Kidney capillary endothelial cell (primary cell): ENCODE measurements around the gene CTNNA3.

ENCODE experiments used
- DNase-seq: peaks from one replicate; pipeline ENCODE4 v3.0.0-alpha.2; 2018; ENCODE audit warnings: low spot score

The CTNNA3 gene

DNA sequence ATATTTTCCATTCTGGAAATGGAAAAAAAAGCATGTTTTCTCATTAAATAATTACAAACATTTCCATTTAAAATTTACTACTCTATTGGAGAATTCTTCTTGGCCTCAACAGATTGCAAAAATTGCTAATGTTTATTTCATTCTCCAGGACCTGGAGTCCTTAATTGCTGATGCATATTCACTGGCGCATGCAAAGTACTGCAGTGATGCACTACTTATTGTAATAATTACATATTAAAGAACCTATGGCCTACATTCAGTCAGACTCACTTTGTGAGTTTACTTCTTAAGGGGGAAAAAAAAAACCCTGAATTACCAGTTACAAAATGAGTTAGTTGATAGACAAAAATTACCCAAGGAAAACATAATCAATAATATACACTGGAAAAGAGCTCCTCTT is 1161.1 kb downstream of the CTNNA3 start:
- DNase-seq, result no peak

DNA sequence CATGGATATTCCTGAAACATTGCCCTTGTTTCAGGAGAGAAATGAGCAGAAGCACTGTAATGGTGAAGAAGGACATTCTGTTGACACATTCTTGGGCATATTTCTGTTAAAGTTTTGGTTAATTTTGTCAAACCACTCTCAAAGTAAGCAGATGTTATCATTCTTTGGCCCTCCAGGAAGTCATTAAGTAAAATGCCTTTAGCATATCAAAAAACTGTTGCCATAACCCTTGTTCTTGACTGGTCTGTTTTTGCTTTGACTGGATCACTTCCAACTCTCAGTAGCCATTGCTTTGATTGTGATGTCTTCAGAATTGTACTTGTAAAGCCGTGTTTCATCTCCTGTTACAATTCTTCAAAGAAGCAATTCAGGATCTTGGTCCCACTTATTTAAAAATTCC is 1174.5 kb downstream of the CTNNA3 start:
- DNase-seq, result no peak

DNA sequence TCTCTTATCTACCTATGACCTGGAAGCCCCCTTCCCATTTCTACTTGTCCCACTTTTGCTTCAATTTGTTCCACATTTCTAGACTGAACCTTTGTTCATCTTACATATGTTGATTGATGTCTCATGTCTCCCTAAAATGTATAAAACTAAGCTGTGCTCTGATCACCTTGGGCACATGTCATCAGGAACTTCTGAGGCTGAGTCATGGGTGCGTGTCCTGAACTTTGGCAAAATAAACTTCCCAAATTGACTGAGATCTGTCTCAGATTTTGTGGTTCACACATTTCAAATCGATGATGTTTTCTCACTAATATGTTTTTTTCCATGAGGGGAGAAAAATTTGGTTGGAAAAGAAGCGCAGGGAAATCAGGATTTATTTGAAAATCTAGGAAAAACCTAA is 1176.4 kb downstream of the CTNNA3 start:
- no peak for DNase-seq

DNA sequence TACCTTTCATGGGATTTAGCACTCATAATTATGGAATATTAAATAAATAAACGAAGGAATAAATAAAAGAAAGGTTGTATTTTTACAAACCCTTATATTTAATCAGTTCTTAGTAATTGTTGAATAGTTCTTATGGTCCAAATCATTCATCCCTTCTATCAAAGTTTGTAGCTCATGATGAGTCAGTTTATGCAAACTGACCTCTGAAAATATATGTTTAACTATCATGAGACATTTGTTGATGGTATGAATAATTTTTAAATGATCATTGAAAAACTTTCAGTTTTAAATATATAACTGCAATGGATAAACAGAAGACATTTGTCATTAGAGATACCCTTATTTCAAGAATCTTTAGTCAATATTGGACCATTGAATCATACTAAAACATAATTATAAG is 1181.3 kb downstream of the CTNNA3 start:
- no peak for DNase-seq

DNA sequence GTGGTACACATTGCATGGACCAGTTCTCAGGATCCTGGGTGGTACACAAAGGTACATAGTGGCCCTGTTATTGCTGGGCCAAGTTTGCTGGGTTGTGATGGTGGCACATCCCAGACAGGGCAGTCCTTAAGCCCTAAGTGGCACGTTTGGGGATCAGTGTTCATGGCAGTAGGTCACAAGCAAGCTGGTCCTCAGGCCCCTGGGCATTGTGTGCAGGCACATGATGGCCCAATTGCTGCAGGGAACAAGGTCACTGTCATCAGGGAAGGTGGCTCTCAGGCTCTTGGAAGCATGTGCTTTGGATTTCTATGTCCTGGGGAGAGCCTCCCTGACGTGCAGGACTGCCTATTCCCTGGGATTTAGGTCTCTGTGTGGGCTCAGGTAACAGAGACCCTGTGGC is 1182.5 kb downstream of the CTNNA3 start:
- no peak for DNase-seq

DNA sequence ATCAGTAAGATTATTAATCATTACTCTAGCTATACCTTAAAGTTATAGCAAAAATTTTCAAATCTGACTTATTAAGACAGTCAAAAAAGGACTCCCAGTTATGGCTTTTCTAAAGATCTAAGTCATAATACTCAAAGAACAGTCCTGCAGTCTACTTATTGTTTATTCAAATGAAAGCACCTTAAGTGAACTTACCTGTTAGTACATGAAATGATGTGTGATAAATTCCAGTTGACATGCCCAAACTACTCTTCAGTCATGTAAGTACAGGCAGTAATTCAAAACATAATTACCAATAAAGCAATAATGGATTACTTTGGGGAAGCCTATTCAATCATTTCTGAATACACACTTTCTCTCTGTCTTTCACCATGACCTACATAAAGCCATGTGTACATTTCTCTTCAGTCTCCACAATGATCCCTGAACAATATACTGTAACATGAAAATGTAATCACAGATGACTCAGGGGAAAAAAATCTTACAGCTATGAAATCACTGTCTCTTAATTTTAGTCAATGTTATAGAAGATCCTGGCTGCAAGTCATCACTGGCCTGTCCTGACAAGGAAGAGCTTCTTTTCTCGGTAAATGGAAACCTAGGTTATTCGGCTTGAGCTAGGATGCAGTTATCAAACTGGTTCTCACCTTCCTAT is 1190.9 kb downstream of the CTNNA3 start:
- DNase-seq, result no peak

DNA sequence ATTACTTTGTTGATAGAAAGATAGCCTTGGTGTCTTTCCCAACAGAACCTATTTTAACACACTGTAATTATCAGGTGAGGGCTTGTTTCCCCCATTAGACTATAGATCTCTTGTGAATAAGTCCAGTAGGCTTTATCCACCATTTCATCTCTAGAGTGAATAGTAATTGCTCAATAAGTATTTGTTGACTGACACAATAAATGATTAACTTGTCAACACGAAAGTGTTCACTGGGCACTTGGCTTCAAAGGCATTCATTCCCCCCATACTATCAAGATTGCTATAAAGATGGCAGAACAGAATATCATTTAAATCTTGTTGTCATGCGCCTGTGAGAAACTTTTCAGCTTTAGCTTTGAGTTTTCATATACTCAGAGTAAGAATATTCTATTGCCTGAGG is 1194.6 kb downstream of the CTNNA3 start:
- DNase-seq, result no peak

DNA sequence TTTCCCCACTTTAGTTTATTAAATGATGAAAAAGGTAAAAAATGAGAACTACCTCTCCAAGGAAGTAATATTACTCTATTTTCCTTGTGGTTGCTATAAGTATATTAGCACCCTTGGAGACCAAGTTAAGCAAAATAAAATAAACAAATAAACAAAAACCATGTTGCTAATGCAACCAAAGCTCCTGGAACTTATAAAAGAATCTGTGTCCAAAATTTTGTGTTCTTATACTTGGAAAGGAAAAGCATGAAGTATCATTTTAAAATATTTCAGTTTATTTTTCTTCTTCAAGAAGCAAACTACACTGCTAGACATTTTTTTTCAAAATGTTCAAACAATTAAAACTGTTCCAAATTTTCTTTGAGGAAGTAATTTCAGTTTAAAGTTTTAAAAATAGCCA is 1212.0 kb downstream of the CTNNA3 start:
- no peak for DNase-seq

DNA sequence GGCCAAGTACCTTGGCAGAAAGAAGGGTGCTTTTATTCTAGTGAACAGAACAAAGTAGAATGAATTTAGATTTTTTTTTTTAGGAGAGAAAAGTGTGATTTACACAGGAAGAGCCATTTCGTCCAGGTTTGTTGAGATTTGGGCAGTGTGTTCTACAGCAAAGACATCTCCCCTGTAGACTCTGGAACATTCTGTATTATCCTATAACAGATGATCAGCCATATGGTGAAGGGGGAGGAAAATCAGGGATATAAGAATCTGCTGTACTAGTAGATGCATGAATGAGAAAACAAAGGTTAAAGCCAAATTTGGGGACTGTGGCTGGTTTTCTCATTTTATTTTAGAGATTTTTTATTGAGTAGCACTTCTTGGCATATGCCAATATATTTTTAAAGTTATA is 1223.8 kb downstream of the CTNNA3 start:
- no peak for DNase-seq

DNA sequence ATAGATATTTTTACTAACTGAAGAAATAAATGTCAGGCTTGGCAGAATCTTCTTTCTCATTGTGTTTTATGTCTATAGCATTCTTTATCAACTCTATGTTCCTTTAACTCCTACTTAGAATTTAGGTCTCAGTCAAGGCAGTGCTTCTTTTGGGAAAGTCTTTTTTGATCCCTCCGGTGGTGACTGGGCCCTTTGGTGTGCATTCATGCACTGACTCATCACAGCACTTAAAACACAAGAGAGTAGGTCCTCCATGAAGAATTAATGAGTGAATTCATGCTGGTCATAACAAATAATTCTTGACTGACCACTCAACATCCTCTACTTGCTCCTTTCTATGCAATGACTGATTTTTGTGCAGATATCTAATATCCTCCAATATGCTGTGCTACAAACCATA is 1229.0 kb downstream of the CTNNA3 start:
- DNase-seq, result no peak

DNA sequence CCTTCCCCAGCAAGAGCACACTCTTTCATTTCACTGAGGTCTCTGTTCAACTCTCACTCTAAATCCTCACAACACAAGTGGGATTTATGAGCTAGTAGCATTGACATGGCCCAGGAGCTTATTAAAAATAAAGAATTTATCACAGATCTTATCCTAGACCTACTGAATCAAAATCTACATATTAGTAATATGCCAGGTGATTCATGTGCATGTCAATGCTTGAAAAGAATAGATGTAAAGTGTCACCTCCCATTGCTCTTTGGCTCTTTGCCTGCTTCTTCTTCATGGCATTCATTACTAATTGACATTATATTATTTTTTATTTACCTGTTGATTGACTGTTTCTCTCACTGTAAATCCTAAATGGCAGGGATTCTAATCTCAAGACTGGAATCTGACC is 1229.4 kb downstream of the CTNNA3 start:
- DNase-seq, result no peak

DNA sequence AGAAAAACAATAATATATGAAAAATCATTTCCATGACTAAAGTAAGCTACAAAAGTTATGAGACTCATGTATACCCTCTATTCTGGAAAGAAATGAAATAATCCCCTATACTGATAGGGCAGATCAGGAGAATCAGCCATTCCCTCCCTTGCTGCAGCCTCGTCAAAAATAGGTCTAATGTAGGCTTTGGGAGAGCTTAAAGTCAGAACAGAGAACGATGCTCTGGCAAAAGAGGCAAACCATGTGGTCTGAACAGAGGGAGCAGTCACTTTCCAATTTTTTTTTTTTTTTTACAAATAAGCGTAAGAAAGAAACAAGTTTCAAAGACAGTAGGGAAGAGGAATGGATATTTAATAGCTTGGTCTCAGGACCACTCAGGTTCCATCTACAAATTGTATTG is 1232.4 kb downstream of the CTNNA3 start:
- no peak for DNase-seq

DNA sequence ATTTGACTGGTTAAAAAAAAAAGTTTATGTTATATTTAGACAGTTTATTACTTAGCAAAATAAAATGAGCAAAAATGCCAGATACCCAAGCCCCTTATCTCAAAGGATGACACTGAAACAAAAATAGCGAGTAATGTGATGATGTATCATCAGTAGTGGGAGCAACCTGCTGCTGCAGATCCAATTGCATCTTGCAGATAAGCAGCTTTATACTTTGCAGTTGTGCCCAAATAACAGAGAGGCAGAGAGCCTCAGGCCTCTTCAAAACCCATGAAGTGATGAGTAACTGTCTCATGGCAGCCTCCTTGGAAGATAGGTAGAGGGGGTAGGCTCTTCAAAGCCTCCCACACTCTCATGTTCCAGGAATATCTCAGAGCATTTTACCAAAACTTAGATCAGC is 1238.4 kb downstream of the CTNNA3 start:
- DNase-seq, result no peak

DNA sequence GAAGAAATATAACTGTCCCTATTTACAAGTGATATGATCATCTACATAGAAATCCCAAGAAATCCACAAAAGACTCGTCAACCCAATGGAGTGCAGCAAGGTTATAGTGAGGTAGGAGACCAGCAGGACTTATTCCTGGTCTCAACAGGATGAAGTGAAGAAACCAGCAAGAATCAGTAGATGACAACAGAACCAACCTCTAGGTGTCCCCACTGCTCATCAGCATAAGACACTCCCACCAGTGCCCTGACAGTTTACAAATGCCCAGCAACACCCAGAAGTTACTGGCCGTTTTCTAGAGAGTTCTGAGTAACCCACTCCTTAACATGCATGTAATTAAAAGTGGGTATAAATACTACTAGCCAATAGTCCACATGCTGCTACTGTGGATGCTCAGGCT is 1240.7 kb downstream of the CTNNA3 start:
- DNase-seq, result no peak

DNA sequence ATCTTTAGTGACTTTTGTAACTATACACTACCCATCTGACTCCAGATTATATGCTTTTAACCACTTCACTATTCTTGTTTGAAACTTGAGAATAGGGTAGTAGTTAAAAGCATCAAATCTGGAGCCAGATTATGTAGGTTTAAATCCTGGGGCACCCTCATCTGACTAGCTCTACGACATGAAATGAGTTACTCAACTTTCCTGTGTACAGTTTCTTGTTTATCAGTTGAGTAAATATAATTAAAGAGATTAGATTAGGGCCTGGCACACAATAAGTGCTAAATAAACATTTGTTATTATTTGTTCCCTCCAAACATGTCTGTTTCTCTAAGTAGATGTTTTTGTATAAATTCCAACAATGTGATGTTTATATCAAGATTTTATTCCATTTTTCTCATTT is 1255.4 kb downstream of the CTNNA3 start:
- DNase-seq, result no peak

DNA sequence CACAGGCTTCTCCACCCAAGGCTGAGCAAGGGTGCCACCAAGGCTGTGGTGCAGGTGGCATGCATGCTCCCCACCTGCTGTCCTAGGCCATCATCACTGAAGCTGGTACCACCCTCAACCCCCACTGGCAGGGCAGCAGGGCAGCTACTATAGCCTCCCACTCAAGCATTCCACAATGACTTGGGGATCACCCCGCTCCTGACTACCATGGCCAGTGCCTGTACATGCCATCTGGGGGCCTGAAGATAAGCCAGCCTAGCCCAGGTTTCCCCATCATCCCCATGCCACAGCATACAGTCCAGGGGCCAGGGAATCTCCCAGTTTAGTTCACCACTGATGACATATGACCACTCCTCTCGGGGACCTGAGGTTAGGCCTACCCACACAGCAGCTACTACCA is 1281.1 kb downstream of the CTNNA3 start:
- no peak for DNase-seq

DNA sequence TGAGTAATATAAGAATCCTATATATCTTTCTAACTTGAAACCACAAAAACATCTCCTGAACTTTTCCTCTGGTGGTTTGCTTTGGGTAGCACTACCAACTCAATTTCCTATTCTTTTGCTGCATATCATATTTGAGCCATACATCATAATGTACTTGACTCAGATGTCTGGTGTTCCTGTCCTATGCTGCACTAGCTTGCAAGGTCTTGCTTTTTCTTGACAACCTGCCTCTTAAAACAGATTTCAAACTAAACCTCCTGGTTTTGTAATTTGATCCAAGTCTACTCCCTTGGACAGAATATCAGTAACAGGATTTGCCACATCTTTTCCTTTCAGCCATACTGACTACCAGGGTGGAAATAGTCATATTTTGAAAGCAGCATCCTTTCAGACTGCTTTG is 1290.4 kb downstream of the CTNNA3 start:
- no peak for DNase-seq

DNA sequence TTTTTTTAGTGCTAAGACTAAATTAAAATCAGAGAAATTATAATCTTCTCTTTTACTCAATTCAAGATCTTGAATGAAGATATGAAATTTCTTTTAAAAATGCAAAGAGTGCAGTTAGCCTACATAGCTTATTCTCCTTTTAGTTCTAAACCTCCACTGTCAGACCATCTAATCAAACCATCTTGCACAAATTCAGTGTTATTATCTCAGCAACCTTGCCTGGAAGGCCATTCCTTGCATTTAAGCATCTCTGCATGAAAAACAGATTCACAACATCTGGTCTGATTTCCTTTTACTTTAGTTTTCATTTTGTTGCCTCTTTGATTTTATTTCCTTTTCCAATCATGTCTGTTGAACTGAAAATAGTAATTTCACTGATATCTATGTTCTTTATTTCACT is 1297.3 kb downstream of the CTNNA3 start:
- DNase-seq, result no peak

DNA sequence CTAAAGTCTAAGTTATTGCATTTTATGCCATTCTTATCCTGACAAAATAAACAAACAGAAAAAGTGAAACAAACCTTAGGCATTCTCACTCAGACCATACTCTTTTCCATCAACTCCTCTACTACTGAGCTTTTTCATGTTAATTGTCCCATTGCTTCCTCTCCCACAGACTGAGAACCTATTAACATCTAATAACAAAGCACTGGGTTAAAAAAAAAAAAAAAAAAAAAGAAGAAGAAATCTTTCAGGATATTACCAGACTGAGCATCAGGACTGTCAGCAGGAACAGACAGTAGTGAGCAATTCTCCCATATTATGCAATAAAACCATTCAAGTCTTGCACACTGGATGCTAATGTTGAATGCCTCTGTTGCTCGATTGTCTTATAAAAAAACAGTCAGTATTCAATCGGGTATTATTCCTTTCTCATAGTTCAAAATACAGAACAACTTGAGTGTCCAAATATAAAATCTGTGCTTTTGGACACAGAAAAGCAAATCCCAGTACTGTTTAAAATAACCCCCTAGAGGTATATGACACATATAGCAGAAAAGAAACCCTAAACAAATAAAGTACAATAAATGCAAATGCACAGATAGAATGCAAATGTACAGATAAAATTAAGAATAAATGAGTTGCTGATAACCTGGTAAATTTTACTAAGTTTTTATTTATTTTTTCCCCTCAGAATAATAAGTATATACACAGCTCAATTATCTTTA is 1301.5 kb downstream of the CTNNA3 start:
- no peak for DNase-seq

DNA sequence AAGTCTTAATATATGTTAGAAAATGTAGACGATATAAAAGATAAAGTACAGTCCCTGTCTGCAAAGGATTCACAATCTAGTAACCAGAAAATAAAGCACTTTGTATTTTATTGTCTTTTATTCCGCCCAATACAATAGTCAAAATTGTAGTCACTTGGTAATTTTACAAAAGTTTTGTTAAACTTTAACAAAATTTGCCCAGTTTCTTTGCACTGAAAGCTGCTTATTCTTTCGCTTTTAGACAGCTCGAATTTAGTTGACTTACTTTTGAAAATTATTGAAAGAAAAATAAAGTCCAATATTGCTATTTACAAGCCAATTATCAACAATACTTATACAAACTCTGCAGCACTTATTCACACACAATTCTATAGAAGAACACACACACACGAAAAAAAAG is 1305.1 kb downstream of the CTNNA3 start:
- DNase-seq, result no peak

DNA sequence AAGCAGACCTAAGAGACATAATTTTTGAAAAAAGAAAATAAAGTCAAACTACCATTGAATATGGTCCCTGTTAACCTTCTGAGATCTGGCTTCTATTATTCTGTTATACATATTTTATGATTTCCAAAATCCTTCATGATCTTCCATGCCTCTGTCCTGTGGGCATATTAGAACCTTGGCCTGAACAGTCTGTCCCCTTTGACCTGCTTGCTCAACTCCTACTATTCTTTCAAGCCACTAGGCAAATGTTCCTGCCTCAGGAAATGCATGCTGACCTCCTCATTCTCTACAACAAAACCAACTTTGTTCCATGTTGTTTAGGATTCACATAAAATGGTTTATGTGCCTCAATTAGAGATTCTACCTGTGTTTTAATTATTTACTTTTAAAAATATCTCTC is 1315.0 kb downstream of the CTNNA3 start:
- DNase-seq, result no peak

DNA sequence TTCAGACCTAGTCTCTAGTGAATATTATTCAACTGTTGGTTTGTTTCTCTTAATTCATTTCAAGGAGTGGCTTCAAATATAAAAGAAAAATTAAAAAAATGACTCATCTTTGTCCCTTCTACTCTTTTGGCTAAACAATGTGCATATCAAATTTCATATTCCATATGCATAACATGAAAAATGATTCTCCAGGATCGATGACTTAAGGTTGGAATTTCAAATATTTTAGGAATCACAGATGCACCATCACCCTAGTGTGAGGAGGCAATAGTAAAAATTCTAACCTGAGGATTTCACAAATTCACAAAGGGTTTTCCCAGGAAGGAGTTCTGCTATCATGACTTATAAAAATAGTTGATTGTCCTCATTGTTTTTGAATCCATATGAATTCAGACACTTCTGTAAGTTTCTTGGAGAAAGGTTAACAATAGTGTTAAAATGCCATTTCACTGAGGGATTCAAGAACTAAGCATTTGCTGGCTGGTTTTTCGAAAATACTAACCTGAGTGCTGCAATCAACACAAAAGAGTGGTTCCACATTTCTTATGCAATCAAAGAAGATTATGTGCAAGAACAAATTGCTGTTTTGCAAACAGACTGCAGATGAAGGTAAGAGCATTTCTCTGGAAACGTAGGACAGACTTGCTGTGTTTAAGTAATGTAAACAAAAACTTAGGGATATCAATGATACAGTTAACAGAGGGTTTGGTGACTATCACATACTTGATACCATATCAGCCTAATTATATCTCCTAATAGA is 1317.7 kb downstream of the CTNNA3 start:
- no peak for DNase-seq

DNA sequence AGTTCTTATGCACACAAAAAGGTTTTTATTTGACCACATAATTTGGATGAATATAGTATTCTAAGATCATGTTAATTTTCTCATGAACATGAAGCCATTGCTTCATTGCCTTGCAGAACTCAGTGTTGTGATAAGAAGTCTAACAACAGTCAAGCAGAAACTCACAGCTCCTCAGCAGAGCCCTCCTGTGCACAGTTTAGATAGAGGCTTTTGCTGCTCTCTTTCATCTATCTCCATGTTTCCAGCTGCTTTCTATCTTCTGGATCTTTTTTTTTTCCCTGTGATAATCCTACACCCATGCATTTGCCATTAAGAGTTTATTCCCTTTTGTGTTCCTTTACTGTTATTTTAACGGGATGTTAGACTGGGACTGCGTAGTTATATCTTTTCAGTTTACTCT is 1327.8 kb downstream of the CTNNA3 start:
- DNase-seq, result no peak
